HG03460 (cell line): ENCODE measurements around the gene PTPN2.
A peak's percentile ranks its signal among the peaks of the same experiment; 100 is the strongest.
"Not testable (repeated sequence)": the region's sequence is repeated elsewhere in the genome, so short reads cannot be mapped to it uniquely, and the experiment has no call there.

Experiments
- ATAC-seq: cut with Tn5 transposase; IDR thresholded peaks from one replicate; pipeline ENCODE4 v1.9.1; 2021; ENCODE audit not compliant: unreplicated experiment

Gene PTPN2

GRCh38 chr18:12895014-12895413 lies 11.0 kb upstream of the PTPN2 start:
- ATAC-seq = no peak

- no peak for ATAC-seq
Measured at GRCh38 chr18:12891561-12891960, 7.5 kb upstream of the PTPN2 start.

GRCh38 chr18:12890964-12891363 lies 6.9 kb upstream of the PTPN2 start:
- no peak for ATAC-seq

- no peak for ATAC-seq
Measured at GRCh38 chr18:12886498-12887126, 2.6 kb upstream of the PTPN2 start.

GRCh38 chr18:12885500-12885899 lies 1.5 kb upstream of the PTPN2 start:
- ATAC-seq = no peak

GRCh38 chr18:12884406-12885323 lies 628 bp upstream of the PTPN2 start:
- ATAC-seq = no peak

GRCh38 chr18:12883372-12883683 lies 709 bp downstream of the PTPN2 start:
- ATAC-seq = peak; percentile 9

- no peak for ATAC-seq
Measured at GRCh38 chr18:12882453-12883371, 1.3 kb downstream of the PTPN2 start.

- no peak for ATAC-seq
Measured at GRCh38 chr18:12880541-12880910, 3.5 kb downstream of the PTPN2 start.

GRCh38 chr18:12879840-12880540 lies 4.0 kb downstream of the PTPN2 start:
- ATAC-seq = no peak

- ATAC-seq = not testable (repeated sequence)
Measured at GRCh38 chr18:12874992-12875391, 9.0 kb downstream of the PTPN2 start.

- not testable (repeated sequence) for ATAC-seq
Measured at GRCh38 chr18:12873961-12874567, 10.0 kb downstream of the PTPN2 start.

- no peak for ATAC-seq
Measured at GRCh38 chr18:12872408-12872807, 11.6 kb downstream of the PTPN2 start.

- no peak for ATAC-seq
Measured at GRCh38 chr18:12868576-12868975, 15.5 kb downstream of the PTPN2 start.

- no peak for ATAC-seq
Measured at GRCh38 chr18:12867441-12868123, 16.5 kb downstream of the PTPN2 start.

GRCh38 chr18:12863687-12864216 lies 20.3 kb downstream of the PTPN2 start:
- ATAC-seq = no peak

- no peak for ATAC-seq
Measured at GRCh38 chr18:12862874-12863482, 21.1 kb downstream of the PTPN2 start.

GRCh38 chr18:12862467-12862866 lies 21.6 kb downstream of the PTPN2 start:
- no peak for ATAC-seq

GRCh38 chr18:12861637-12862036 lies 22.4 kb downstream of the PTPN2 start:
- no peak for ATAC-seq
